H1 (cell line): Measurements from ENCODE around the gene OSBPL3. TPM values are rescaled to one million over a fixed set of nuclear protein-coding genes. Genes with fewer than 3 reads are reported as not detected.

Experiments
- CREB1 ChIP-seq: IDR thresholded peaks from 2 replicates; pipeline ENCODE4 v1.6.1; 2012; ENCODE audit warnings: inconsistent platforms
- CTBP2 ChIP-seq: IDR thresholded peaks from 2 replicates; pipeline ENCODE4 v1.7.0; 2011; ENCODE audit warnings: borderline replicate concordance, mild to moderate bottlenecking, moderate library complexity, mixed read lengths, low read length; ENCODE audit not compliant: insufficient read depth, insufficient read length
- EGR1 ChIP-seq: IDR thresholded peaks from 2 replicates; pipeline ENCODE4 v1.6.1; 2011; ENCODE audit warnings: low read depth, low read length, borderline replicate concordance
- HDAC6 ChIP-seq: IDR thresholded peaks from one replicate; pipeline ENCODE4 v1.7.1; 2012; ENCODE audit warnings: low read depth, mild to moderate bottlenecking, inconsistent platforms, low read length, moderate library complexity
- KDM5A ChIP-seq: fragments of 200-600 bp; IDR thresholded peaks from 2 replicates; pipeline ENCODE4 v1.7.1; 2012; ENCODE audit warnings: mild to moderate bottlenecking, low read length, inconsistent platforms, mixed read lengths
- NRF1 ChIP-seq: IDR thresholded peaks from 2 replicates; pipeline ENCODE4 v1.6.1; 2011; ENCODE audit warnings: mild to moderate bottlenecking, low read depth, low read length, improper control_type of control experiment
- PHF8 ChIP-seq: fragments of 200-600 bp; sonication (generic); conservative IDR thresholded peaks from 2 replicates; pipeline ENCODE4 v1.7.1; 2012; ENCODE audit warnings: low read depth, mild to moderate bottlenecking, inconsistent platforms, low read length, moderate library complexity
- POLR2A ChIP-seq, 2 experiments: IDR thresholded peaks; 1 replicate in 1 of 2; 2 replicates in 1 of 2; pipeline ENCODE4 v1.6.1; 2011; ENCODE audit warnings: low read depth in 2 of 2, low read length in 2 of 2, mild to moderate bottlenecking in 2 of 2; ENCODE audit errors: control extremely low read depth in 1 of 2
- SIN3A ChIP-seq, 2 experiments: IDR thresholded peaks in 1 of 2; conservative IDR thresholded peaks in 1 of 2; 2 replicates each; pipeline ENCODE4 v1.6.1; 2011 to 2012; ENCODE audit warnings: low read length in 2 of 2, improper control_type of control experiment in 1 of 2, low read depth in 1 of 2, mild to moderate bottlenecking in 1 of 2
- SUZ12 ChIP-seq: fragments of 200-600 bp; sonication (generic); IDR thresholded peaks from 2 replicates; pipeline ENCODE4 v1.6.1; 2012; ENCODE audit warnings: mild to moderate bottlenecking, inconsistent platforms, low read length, moderate library complexity, mixed read lengths
- TAF1 ChIP-seq: IDR thresholded peaks from 2 replicates; pipeline ENCODE4 v1.6.1; 2011; ENCODE audit warnings: mild to moderate bottlenecking, low read depth, low read length
- polyA plus RNA-seq, 7 experiments: library from polyadenylated mRNA; depleted of rRNA in 3 of 7; stranded (reverse) in 5 of 7; unstranded in 2 of 7; fragments of >200 nt in 5 of 7; fragments of 200-250 nt in 2 of 7; gene quantifications; 1 replicate in 5 of 7; 2 replicates in 1 of 7; 4 replicates in 1 of 7; pipeline versions ENCODE4 v1.2.1 to v1.2.3, GENCODE V29; 2011 to 2013; ENCODE audit warnings: missing spikeins in 2 of 7, mixed read lengths in 2 of 7
- total RNA-seq: library from RNA; stranded (reverse); fragmentation: NEBNext Ultra II Directional; extraction: Animal tissue kit (Norgen Biotek cat#: 25700); gene quantifications from 2 replicates; pipeline ENCODE4 v1.2.1, GENCODE V29; 2021
- TF ChIP-seq, protein P1 (sequence below): fragments of 300-600 bp; sonication (generic); IDR thresholded peaks from 2 replicates; pipeline ENCODE4 v1.7.1; 2012; ENCODE audit warnings: low read length, moderate library complexity, mild to moderate bottlenecking, inconsistent platforms; ENCODE audit not compliant: insufficient replicate concordance

The OSBPL3 gene
- total and polyA plus RNA-seq, 2 of the 8 experiments (the other 6 are each of a cell fraction or from before 2014, with no cell fraction given): 2.8 to 13.9 TPM

DNA sequence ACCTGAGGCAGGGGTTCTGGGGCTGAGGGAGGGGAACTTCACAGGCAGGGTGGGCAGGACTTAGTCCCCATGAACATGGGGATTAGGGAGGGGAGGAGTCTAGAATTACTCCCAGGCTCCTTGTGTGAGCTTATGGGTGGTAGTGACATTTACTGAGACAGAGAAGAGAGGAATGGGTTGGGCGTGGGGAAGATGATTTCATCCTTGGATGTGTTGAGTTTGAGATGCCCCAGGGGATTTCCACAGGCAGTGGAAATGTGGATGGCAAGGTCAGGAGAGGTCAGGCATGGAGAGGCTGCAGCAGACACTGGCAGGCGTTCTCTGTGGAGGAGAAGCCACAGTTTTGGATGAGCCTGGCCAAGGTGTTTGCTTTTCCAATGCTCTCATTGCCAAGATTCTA lies 196.3 kb downstream of the OSBPL3 start (continued):
- TF ChIP-seq, protein P1, sequence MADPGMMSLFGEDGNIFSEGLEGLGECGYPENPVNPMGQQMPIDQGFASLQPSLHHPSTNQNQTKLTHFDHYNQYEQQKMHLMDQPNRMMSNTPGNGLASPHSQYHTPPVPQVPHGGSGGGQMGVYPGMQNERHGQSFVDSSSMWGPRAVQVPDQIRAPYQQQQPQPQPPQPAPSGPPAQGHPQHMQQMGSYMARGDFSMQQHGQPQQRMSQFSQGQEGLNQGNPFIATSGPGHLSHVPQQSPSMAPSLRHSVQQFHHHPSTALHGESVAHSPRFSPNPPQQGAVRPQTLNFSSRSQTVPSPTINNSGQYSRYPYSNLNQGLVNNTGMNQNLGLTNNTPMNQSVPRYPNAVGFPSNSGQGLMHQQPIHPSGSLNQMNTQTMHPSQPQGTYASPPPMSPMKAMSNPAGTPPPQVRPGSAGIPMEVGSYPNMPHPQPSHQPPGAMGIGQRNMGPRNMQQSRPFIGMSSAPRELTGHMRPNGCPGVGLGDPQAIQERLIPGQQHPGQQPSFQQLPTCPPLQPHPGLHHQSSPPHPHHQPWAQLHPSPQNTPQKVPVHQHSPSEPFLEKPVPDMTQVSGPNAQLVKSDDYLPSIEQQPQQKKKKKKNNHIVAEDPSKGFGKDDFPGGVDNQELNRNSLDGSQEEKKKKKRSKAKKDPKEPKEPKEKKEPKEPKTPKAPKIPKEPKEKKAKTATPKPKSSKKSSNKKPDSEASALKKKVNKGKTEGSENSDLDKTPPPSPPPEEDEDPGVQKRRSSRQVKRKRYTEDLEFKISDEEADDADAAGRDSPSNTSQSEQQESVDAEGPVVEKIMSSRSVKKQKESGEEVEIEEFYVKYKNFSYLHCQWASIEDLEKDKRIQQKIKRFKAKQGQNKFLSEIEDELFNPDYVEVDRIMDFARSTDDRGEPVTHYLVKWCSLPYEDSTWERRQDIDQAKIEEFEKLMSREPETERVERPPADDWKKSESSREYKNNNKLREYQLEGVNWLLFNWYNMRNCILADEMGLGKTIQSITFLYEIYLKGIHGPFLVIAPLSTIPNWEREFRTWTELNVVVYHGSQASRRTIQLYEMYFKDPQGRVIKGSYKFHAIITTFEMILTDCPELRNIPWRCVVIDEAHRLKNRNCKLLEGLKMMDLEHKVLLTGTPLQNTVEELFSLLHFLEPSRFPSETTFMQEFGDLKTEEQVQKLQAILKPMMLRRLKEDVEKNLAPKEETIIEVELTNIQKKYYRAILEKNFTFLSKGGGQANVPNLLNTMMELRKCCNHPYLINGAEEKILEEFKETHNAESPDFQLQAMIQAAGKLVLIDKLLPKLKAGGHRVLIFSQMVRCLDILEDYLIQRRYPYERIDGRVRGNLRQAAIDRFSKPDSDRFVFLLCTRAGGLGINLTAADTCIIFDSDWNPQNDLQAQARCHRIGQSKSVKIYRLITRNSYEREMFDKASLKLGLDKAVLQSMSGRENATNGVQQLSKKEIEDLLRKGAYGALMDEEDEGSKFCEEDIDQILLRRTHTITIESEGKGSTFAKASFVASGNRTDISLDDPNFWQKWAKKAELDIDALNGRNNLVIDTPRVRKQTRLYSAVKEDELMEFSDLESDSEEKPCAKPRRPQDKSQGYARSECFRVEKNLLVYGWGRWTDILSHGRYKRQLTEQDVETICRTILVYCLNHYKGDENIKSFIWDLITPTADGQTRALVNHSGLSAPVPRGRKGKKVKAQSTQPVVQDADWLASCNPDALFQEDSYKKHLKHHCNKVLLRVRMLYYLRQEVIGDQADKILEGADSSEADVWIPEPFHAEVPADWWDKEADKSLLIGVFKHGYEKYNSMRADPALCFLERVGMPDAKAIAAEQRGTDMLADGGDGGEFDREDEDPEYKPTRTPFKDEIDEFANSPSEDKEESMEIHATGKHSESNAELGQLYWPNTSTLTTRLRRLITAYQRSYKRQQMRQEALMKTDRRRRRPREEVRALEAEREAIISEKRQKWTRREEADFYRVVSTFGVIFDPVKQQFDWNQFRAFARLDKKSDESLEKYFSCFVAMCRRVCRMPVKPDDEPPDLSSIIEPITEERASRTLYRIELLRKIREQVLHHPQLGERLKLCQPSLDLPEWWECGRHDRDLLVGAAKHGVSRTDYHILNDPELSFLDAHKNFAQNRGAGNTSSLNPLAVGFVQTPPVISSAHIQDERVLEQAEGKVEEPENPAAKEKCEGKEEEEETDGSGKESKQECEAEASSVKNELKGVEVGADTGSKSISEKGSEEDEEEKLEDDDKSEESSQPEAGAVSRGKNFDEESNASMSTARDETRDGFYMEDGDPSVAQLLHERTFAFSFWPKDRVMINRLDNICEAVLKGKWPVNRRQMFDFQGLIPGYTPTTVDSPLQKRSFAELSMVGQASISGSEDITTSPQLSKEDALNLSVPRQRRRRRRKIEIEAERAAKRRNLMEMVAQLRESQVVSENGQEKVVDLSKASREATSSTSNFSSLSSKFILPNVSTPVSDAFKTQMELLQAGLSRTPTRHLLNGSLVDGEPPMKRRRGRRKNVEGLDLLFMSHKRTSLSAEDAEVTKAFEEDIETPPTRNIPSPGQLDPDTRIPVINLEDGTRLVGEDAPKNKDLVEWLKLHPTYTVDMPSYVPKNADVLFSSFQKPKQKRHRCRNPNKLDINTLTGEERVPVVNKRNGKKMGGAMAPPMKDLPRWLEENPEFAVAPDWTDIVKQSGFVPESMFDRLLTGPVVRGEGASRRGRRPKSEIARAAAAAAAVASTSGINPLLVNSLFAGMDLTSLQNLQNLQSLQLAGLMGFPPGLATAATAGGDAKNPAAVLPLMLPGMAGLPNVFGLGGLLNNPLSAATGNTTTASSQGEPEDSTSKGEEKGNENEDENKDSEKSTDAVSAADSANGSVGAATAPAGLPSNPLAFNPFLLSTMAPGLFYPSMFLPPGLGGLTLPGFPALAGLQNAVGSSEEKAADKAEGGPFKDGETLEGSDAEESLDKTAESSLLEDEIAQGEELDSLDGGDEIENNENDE: no peak
- no peak for TF ChIP-seq CREB1
- no peak for TF ChIP-seq KDM5A
- TF ChIP-seq EGR1: no peak
- TF ChIP-seq SIN3A (conservative IDR thresholded peaks at IDR 0.05 in 1 of 2, IDR thresholded peaks at IDR 0.05 in 1 of 2; ENCODE audit: low read depth in 1 of 2, low read length in 2 of 2): no peak
- no peak for TF ChIP-seq POLR2A (IDR thresholded peaks at IDR 0.05; ENCODE audit: control extremely low read depth in 1 of 2, low read depth in 2 of 2, low read length in 2 of 2)
- TF ChIP-seq TAF1: no peak
- TF ChIP-seq NRF1: no peak
- no peak for TF ChIP-seq CTBP2
- no peak for TF ChIP-seq SUZ12
- no peak for TF ChIP-seq HDAC6
- no peak for TF ChIP-seq PHF8
